HL-60 (cell line): ENCODE measurements around the gene DYNC1I2.

Source experiments
- CTCF ChIP-seq: IDR thresholded peaks from one replicate; pipeline ENCODE4 v1.5.1; 2011; ENCODE audit warnings: low read length, control low read depth, inconsistent platforms; ENCODE audit not compliant: insufficient read depth
- SPI1 ChIP-seq: IDR thresholded peaks from 2 replicates; pipeline ENCODE4 v1.6.1; 2012; ENCODE audit warnings: low read depth, mild to moderate bottlenecking, borderline replicate concordance

GRCh38 chr2:171668183-171668582 lies 19.1 kb upstream of the DYNC1I2 start:
- no peak for TF ChIP-seq CTCF
- TF ChIP-seq SPI1 = no peak
